ENCODE measurements around the gene MED13L.

Gene MED13L

DNA sequence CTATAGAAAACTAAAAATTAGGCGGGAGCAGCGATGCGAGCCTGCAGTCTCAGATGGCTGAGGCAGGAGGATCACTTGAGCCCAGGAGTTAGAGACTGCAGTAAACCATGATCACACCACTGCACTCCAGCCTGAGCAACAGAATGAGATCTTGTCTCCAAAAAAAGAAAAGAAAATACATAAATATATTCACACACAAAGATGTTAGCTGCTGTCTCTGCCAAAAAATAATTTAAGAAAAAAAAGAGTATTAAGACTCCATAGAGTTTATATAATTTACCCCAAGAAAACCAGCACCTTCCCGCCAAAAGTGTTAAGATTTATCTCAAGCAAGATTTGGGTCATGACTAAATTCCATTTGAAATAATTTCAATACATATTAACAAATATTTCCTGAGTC is 102.6 kb downstream of the MED13L start:
- no peak for DNase-seq

DNA sequence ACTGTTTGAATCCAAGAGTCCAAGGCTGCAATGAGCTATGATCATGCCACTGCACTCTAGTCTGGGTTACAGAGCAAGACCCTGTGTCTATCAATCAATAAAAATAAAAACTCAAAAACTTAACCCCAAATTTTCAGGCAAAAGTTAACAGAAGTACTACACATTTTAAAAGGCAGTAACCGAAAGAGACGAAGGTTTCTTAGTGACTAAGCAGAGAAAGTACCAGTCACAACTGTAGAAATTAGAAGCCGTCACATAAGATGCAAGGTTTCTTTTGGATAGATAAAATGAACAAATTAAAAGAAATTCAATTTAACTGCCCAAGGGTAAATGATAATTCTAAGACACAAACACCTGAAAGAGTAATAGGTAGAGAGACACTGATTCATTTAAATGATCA is 103.5 kb downstream of the MED13L start:
- DNase-seq, result no peak

DNA sequence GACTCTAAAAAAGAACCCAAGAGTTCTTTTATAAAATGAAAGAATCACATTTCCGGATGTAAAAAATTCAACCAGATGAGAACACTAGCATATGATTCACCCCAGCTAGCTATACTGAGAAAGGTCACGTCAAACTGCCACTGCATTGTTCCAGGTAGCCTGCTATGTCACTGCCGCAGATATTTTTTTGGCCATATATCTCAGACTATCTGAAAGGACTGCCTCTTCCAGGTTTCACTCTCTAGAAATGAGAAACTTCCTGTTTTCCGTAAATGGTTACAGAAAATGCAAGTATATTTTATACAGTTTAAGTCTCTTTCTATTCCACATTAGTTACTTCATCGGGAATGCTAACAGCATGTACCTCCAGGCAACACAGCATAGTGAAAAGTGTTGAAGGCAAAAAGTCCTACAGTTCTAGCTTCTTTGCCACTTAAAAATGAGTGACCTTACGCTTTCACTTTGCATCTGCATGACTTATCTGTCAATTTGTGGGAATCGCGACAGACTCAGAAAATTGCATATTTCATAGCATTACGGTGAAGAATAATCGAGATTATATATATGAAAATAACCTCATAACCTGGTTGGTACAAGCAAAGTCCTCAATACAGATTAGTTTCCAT is 105.2 kb downstream of the MED13L start:
- no peak for DNase-seq

DNA sequence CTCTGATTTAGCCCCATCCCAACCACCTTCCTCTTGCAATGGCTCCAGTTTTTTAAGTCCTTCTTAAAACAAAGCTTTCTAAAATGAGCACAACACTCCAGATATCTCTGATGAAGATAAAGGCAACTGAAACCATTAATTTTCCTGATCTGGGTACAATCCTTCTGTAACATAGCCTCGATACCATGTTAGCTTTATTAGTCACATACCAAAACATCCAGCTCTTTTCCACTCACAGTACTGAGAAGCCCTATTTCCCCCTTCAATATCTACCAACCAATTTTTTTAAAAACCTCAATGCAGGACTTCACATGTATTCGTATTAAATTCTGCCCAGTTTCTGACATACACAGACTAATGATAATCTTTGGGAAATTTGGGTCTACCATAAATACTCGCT is 105.9 kb downstream of the MED13L start:
- DNase-seq, result no peak

DNA sequence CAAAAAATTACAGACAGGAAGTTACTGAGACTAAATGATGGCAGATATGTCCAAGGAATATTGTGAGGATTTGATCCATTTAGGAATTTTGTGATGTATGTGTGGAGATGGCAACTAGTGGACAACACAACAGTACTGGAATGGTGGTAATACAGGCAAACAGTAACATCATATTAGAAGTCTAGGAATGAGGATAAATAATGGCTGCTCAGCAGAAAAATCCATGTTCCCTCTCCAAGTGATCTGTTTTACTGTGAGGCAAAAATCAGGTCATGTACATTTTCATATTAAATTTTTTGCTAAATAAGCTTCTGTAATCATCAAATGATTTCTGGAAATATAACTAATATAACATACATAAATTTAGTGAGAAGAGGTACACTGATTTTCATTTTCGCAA is 108.4 kb downstream of the MED13L start:
- DNase-seq, result no peak

DNA sequence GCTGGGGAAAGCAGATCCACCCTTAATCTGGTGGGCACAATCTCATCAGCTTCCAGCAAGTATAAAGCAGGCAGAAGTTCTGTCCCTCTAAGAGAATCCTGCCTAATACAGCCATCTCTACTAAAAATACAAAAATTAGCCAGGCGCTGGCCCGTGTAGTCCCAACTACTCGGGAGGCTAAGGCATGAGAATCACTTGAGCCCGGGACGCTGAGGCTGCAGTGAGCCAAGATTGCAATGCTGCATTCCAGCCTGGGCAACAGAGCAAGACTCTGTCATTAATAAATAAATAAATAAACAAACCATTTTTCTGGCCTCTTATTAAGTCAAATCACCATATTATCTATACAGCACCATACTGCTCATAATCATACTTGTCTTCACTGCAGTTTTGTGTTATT is 111.2 kb downstream of the MED13L start:
- DNase-seq, result no peak

DNA sequence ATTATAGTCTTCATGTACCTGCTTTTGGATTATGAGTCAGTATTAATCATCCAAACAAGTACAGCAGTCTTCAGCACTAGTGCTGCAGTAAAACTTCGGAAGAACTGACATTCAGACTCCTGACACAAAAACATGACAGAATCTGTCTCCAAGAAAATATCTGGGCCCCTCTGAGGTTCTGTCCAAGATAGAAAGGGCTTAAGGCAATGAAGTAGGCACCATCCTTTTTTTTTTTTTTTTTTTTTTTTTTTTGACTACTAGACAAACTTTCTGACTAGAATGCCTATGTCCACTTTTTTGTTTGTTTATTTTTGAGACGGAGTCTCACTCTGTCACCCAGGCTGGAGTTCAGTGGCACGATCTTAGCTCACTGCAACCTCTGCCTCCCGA is 112.5 kb downstream of the MED13L start:
- no peak for DNase-seq

DNA sequence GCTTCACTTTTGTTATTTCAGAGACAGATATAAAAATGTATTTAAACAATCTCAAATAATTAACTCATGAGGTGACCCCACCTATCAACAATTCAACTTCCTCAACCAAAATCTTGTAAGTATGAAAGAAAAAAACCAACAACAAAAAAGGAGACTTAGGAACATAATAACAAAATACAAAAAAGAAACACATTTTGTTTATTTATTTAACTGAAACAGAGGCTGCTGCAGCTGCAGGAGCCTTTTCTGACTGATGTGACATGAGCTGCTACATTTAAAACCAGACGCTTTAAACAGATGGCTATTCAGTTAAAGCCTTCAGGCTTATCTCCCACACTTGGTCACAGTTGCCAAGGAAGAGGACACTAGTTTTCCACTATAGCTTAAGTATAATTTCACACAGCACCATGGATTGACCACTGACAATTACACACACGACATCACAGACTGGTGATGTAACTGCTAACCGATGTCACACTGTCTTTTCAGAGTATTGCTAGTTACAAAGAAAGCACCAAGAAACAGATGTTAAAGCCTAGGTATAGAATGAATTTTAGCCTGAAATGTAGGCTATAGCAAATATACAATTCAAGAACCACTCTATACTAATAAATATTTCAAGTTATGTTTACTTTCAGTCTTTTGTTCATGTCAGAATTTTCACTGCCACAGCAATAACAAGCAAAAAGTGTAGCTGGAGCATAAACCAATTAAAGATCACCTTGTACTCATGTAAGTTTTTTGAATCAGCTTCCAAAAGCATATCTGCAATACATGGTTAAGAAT is 113.0 kb downstream of the MED13L start:
- no peak for DNase-seq

DNA sequence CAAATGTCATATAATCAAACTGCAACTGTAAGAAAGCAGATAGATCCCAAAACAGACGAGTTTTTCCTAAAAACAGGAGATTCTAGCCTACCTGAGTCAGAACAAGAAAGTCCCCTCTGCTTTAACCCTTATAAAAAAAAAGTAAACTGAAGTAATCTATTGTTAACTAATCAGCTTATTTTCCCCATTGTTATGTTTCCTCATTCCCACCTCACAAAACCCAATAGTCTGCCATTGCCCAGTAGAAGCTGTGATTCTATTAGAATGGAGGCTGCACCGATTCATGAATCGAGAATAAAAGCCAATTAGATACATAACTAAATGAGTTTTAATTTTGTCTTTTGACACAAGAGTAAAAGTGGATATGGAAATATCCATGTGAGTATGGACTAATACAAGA is 115.4 kb downstream of the MED13L start:
- no peak for DNase-seq

DNA sequence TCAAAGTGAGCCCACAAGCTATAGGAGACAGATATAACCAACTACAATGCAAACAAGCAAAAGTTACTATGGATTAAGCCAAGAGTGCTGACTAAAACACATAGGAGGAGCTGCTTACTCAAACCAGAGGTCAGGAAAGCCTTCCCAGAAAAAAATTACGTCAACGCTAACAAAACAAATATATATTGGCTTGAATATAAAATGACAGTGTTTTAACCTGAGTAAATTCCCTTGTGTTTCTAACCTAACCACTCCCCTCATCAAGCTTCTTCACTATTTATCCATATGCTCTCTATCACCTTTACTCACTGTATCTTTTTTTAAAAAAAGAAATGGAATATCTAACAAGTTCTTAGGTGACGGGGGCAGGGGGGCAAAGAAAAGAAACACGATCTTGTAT is 115.9 kb downstream of the MED13L start:
- DNase-seq, result no peak

DNA sequence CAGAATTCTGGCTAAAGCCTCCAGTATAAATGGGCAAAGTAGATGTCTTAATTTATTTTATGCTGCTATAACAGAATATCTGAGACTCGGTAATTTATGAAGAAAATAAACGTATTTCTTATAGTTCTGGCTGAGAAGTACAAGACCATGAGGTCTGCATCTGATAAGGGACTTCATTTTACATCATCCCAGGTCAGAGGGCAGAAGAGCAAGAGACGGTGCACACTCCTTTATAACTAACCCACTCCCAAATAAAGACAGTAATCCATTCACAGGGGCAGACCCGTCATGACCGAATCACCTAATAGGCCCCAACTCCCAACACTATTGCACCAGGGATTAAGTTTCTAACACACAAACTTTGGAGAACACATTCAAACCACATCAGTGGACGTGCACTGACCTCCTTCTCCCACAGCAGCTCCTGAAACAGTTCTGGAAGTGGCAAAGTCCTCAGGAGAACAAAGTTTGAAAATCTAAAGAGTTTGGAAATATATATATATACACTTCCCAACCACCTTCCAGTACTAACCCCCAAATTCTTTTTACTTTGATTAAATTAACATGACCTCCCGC is 116.5 kb downstream of the MED13L start:
- no peak for DNase-seq

DNA sequence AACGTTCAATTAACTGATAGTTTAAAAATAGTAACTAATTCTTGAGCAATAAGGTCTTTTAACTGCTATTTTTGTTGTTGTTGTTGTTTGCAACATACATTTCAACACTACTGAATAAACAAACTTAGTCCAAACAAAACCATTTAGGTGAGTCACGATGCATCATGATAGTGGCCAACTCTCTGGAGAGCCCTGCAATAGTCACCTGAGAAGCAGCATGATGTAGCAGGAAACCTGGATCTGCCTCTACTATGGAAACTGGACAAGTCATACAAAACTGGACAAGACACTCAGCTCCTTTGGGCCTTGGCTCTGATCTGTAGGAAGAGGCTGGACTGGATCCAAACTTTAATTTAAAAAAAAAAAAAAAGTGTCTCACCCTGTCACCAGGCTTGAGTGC is 117.3 kb downstream of the MED13L start:
- no peak for DNase-seq

DNA sequence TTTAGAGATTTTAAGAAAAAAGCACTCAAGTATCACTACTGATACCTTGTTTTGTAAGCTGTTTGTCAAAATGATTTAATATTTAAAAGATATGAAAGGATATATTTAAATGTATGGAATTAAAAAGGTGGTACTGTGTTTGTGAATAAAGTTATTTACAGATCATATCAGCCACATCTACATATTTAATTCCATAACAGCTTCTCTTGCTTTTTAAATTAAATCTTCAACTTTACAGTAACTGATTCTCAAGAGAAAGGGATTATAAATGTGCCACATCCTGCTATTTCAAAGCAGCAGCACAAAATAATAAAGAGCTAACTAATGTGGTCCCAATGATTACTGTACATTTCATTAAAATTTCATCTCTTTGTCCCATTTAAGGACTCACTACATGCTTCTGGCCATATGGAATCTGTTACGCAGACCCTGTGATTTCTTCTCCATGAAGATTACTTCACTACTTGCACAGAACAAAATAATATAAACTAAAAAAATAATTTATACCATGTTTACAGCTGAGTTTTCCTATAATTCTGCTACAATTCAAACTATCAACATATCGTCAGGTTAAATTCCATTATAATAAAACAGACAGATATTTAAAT is 117.8 kb downstream of the MED13L start:
- DNase-seq, result no peak

DNA sequence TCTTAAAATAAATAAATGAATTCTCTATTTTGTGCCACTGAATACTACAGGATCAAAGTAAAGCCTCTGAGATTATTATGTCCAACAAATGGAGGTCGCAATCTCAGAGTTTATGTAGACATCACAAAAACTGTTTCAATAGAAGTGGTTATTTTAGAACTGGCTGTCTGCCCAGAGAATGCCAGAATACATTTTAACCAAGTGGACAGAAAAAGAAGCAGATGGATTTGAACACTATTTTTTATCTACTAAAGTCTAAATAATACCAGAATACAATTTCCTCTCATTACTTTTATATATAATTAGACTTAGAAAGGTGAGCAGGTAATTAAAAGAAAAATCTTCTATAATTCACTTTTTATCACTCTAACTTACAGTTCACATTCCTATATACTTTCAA is 118.3 kb downstream of the MED13L start:
- no peak for DNase-seq

DNA sequence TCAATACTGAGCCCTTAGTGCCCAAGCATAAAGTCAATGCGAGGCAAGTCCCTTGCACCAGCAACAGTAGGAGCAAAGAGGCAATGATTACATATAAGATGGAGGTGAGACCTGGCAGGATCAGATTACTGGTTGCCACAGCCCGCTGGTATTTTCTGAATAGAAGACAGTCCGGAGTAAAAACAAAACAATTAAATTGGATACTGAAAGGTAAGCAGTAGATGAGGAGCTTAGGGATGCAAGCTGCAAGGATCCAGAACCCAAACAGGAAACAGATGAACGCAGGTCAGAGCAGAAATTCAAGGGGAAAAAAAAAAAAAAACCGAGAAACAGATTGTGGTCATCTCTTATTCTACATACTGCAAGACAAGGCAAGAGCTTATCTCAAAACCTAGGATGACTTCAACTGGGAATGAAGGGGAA is 119.6 kb downstream of the MED13L start:
- DNase-seq, result no peak

DNA sequence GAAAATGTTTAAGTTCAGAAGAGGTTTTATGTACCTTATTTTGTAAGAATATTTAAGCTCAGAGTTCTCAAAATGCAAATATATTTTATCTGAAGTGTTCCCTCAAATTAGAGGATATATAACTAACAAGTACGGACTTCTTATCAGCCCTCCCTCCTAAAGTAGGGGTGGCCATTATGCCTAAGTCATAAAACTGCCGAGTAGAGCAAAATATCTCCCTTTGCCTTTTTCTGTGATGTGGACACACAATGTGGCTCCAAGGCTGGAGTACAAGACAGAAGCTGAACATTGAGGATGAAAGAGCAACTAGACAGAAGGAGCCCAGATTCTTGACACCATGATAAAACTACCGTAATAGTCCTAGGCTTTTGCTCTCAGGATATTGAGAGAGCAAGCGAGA is 120.9 kb downstream of the MED13L start:
- DNase-seq, result no peak

DNA sequence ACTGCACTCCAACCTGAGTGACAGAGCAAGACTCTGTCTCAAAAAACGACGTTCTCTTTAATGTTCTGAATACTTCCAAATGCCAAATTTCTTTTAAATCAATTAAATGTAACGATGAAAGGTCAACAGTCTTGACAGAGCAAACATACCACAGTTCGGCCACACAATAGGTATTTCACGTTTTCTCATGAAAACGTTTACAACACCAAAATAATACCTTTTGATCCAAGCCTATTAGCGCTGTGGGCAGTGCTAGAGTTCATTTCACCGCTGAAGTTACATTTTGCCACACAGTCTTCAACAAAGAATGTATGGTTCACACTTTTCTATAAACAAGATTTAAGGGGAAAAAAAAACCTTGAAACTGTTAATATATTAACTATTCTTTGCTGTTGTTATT is 122.1 kb downstream of the MED13L start:
- DNase-seq, result no peak

DNA sequence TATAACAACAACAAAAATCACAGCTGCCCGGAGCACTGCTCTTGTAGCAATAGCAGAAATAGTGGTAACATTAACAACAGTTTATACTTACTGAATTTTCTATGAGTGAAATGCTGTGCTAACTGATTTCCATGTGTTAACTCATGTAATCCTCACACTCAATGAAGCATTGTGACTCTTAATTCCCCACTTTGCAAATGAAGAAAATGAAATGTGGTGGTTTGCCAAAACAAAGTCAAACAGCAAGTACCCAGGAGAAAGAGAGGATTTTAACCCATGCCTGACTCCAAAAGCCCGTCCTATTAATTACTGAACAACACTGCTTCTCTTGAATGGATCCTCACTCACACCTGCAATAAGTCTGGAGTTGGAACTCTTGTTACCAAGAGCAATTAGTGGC is 123.5 kb downstream of the MED13L start:
- no peak for DNase-seq

DNA sequence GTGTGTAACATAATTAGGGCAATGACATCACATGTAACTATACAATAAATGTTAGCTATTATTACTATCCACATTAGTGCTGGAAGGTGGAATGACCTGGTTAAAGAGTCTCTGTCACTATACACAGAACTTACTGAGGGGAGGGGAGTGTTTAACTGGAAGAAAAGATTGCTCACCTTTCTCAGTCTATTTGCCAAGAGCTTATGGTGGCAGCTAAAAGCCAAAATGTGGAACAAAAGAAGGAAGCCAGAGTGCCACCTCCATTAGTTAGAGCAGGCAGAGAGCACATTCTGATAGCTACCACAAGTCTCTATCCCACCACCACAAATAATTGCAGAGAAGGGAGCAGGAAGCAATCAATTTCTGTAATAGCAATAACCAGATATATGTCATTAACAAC is 124.4 kb downstream of the MED13L start:
- DNase-seq, result no peak

DNA sequence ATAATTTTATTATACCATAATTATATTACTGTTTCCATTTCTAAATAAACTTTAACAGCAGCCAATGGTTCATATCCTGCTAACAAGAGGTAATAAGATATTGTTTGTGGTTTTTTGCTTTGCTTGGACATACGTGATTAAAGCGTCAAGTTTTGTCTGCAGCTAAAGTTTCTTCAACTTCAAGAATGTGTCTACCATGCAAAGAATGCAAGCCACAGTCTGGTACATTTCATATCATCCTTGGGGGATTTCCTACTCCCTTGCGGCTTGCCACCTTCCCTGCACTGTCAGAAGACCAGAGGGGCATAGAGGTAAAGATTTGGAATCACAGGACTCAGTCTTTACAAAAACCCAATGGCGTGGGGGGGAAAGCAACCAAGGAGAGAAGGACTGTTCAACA is 125.2 kb downstream of the MED13L start:
- no peak for DNase-seq

DNA sequence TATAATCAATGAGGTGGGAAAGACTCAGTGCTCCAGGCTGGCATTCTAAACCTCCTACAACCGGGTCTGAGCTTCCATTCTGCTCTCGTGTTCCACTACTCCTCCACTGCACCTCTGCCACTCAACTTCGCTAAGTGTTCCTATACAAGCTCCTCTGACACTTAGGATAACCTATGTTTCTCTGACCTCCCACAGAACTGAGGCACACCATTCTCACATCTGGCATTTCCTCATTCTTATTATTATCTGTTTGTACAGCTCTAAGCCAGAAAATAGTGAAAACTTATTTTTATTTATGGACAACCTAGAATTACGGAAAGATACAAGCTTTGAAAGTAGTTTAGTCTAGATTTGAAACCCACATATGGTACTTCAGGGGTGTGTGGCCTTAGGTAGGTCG is 127.0 kb downstream of the MED13L start:
- DNase-seq, result no peak

DNA sequence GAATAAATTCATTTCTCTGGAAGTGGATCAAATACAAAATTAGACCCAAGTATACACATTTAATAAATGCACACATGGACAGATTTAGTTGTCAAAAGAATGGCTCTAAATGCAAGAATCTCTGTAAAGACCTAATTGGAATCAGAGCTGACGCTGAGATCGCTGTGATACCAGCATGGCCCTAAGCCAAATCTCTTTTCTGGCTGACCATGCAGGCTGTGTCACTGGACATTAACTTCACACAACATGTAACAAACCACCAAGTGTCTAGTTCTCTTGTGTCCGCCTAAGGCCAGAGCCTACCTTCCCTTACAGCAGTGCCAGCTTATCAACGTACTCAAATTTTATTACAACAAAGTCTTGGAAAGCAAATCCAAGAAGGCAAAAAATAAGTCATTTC is 127.5 kb downstream of the MED13L start:
- no peak for DNase-seq

DNA sequence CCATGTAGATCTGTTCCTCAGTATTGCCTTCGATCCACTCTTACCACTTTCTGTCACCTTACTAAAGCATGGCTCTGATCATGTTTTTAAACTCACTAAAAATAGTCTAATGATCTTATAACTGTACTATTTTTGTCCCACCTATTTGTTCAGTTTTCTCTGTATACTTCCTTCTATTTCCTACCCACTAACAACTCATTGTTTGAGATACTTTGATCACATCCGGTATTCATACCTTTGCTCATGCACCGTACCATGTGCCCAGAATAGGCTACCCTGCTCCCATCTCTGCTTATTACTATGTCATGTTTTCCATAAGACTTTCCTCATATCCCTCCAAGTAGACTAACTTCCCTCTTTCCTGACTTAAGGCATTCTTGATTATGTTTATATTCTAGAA is 128.6 kb downstream of the MED13L start:
- no peak for DNase-seq

DNA sequence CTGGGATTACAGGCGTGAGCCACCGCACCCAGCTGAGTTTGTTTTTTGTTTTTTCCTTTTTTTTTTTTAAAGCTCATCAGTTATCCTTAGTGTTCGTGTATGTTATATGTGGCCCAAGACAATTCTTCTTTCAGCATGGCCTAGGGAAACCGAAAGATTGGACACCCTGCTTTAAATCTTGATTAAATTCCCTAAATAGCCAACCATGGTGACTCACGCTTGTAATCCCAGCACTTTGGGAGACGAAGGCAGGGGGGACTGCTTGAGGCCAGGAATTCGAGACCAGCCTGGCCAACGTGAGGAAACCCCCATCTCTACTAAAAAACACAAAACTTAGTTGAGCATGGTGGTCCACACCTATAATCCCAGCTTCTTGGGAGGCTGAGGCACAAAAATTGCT is 131.1 kb downstream of the MED13L start:
- no peak for DNase-seq

Data from NCI-H526 treated with DMSO at 0.1 percent for 48 hours (cell line).